IPS-20b (cell line): ENCODE measurements around the gene DLEC1.
"Not testable (repeated sequence)": the region's sequence is repeated elsewhere in the genome, so short reads cannot be mapped to it uniquely, and the experiment has no call there.

Experiments used
- H3K27ac ChIP-seq: one replicate; pipeline ENCODE4 v1.5.1; 2013; ENCODE audit warnings: low read length
- H3K27me3 ChIP-seq: 2 replicates; pipeline ENCODE4 v1.6.1; 2013; ENCODE audit warnings: mild to moderate bottlenecking, low read length, inconsistent platforms; ENCODE audit not compliant: insufficient read depth
- H3K36me3 ChIP-seq: 2 replicates; pipeline ENCODE4 v1.6.1; 2013; ENCODE audit warnings: low read depth, mild to moderate bottlenecking, inconsistent platforms, low read length, moderate library complexity; ENCODE audit not compliant: insufficient read depth
- H3K4me1 ChIP-seq: 2 replicates; pipeline ENCODE4 v1.6.1; 2013; ENCODE audit warnings: mild to moderate bottlenecking, control low read depth, inconsistent platforms, low read length, moderate library complexity; ENCODE audit not compliant: insufficient read depth
- H3K4me3 ChIP-seq: 2 replicates; pipeline ENCODE4 v1.5.1; 2013; ENCODE audit warnings: mild to moderate bottlenecking, low read length, inconsistent platforms
- H3K9ac ChIP-seq: 2 replicates; pipeline ENCODE4 v1.6.1; 2013; ENCODE audit warnings: low read depth, mild to moderate bottlenecking, inconsistent platforms, low read length, moderate library complexity
- H3K9me3 ChIP-seq: 2 replicates; pipeline ENCODE4 v1.6.1; 2013; ENCODE audit warnings: mild to moderate bottlenecking, low read depth, low read length, inconsistent platforms; ENCODE audit not compliant: insufficient read depth

DLEC1 gene

DNA sequence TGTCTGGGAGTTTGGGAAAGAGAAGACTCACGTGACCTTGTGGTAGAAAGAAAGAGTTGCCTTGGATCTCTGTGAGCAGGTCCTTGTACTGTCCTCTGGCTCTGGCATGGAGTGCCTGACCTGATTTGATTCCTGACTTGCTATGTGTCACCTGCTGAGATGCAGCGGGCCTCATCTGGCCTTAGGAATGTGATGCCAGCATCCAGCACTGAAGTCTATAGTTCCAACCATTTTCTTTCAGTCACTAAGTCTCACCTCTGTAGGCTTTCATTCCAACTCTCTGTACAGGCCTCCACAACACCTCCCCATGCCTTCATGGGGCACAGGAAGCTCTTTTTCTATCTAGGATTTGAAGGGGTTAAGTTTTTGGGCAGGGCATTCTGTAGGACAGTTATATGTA, 114.2 kb downstream of the DLEC1 start:
- H3K9ac ChIP-seq: no peak overlapping the region
- H3K9me3 ChIP-seq: no peaks in the 10 kb centered on the region
- no peak overlapping the region for H3K4me3 ChIP-seq
- no peaks in the 10 kb centered on the region; the same call in 1 of the 2 replicates for H3K27me3 ChIP-seq
- H3K4me1 ChIP-seq: no peaks in the 10 kb centered on the region
- H3K36me3 ChIP-seq: no peaks in the 10 kb centered on the region
- no peak overlapping the region for H3K27ac ChIP-seq

- Histone ChIP-seq H3K4me1 (no peaks in the 10 kb centered on the region), H3K27ac (no peak overlapping the region), H3K27me3 (no peaks in the 10 kb centered on the region; the same call in 1 of the 2 replicates), H3K4me3 (no peak overlapping the region), H3K9me3 (no peaks in the 10 kb centered on the region), H3K9ac (no peak overlapping the region), H3K36me3 (no peaks in the 10 kb centered on the region)
These were observed 115.1 kb downstream of the DLEC1 start for GRCh38 chr3:38154033-38154494.

DNA sequence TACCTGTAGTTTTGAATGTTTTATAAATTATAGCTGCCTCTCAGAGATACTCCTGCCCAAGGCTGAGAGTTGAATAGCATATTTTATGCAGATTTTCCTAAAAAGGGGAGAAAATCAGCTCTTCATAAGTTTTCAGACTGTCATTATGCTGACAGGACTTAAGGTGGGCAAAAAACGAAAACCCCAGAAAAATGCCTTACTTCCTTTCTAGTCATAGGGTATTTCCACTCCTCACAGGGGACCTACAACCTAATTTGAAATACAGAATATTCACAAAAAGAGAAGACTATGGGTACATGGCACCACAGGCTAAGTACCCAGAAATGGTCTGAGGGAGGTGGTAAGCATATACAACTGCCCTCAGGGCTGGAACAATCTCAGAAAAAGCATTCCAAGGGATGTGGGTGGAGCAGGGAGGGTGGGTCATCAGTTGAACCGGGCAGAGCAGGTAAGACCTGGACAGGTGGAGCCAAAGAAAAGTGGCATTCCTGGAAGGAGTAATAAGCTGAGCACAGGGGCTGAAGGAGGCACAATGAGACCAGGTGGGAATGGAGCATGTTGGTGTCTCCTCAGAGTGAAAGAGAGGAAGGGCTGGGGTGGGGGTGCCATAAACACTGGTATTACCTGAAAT, 115.7 kb downstream of the DLEC1 start:
- Histone ChIP-seq H3K27ac (no peak overlapping the region), H3K27me3 (no peaks in the 10 kb centered on the region; the same call in 1 of the 2 replicates), H3K9ac (no peak overlapping the region), H3K36me3 (no peaks in the 10 kb centered on the region), H3K4me3 (no peak overlapping the region), H3K4me1 (no peaks in the 10 kb centered on the region), H3K9me3 (no peaks in the 10 kb centered on the region)

DNA sequence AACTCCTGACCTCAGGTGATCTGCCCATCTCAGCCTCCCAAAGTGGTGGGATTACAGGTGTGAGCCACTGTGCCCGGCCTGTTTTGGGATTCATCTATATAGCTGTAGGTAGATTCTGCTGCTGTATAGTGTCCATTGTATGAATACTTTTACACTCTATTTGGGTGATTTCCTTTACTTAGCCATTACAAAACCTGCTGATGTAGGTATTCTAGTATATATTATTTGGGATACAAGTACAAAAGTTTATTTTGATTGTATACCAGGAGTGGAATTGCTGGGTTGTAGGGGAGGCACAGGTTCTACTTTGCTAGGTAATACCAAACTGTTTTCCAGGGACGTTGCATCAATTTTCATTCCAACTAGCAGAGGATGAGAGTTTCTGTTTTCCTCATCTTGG, 116.8 kb downstream of the DLEC1 start:
- H3K27ac ChIP-seq: no peak overlapping the region
- H3K36me3 ChIP-seq: no peaks in the 10 kb centered on the region
- H3K9me3 ChIP-seq: no peaks in the 10 kb centered on the region
- H3K4me3 ChIP-seq: no peak overlapping the region
- H3K4me1 ChIP-seq: no peaks in the 10 kb centered on the region
- H3K27me3 ChIP-seq: no peaks in the 10 kb centered on the region; the same call in 1 of the 2 replicates
- no peak overlapping the region for H3K9ac ChIP-seq

GRCh38 chr3:38157117-38157516, 118.1 kb downstream of the DLEC1 start:
- no peak overlapping the region for H3K27ac ChIP-seq
- no peaks in the 10 kb centered on the region for H3K36me3 ChIP-seq
- H3K9ac ChIP-seq: no peak overlapping the region
- no peaks in the 10 kb centered on the region for H3K9me3 ChIP-seq
- no peaks in the 10 kb centered on the region; the same call in 1 of the 2 replicates for H3K27me3 ChIP-seq
- no peak overlapping the region for H3K4me3 ChIP-seq
- no peaks in the 10 kb centered on the region for H3K4me1 ChIP-seq

DNA sequence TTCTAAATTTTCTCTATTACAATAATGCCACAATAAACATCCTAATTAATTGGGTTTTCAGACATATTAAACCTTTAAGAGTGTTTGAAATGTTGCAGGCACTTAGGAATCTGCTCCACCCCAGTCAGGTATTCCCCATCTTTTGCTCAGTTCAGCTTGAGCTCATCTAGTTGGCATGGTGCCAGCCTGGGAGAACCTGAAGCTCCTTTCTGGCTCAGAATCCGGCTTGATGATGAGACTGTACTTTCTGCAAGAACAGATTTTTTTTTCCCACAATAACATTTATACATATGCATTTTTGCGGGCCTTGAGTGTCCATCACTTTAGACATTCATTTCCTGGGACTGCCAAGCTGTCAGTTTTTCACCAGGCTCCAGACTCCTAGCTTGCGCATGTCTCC, 118.6 kb downstream of the DLEC1 start:
- no peaks in the 10 kb centered on the region; the same call in 1 of the 2 replicates for H3K27me3 ChIP-seq
- no peak overlapping the region for H3K9ac ChIP-seq

GRCh38 chr3:38158472-38158871, 119.5 kb downstream of the DLEC1 start:
- H3K27ac ChIP-seq: no peak overlapping the region

More for the DNA sequence above, 118.6 kb downstream of the DLEC1 start:
- H3K4me3 ChIP-seq: no peak overlapping the region
- H3K9me3 ChIP-seq: no peaks in the 10 kb centered on the region
- no peaks in the 10 kb centered on the region for H3K36me3 ChIP-seq
- no peak overlapping the region for H3K27ac ChIP-seq
- H3K4me1 ChIP-seq: no peaks in the 10 kb centered on the region

GRCh38 chr3:38160704-38161103, 121.7 kb downstream of the DLEC1 start:
- not testable (repeated sequence) for H3K4me3 ChIP-seq, H3K9ac ChIP-seq, H3K27ac ChIP-seq, H3K36me3 ChIP-seq, H3K27me3 ChIP-seq, H3K4me1 ChIP-seq, H3K9me3 ChIP-seq

More at GRCh38 chr3:38158472-38158871, 119.5 kb downstream of the DLEC1 start:
- H3K9me3 ChIP-seq: no peaks in the 10 kb centered on the region
- no peak overlapping the region for H3K9ac ChIP-seq
- no peaks in the 10 kb centered on the region; the same call in 1 of the 2 replicates for H3K27me3 ChIP-seq
- no peak overlapping the region for H3K4me3 ChIP-seq
- H3K4me1 ChIP-seq: no peaks in the 10 kb centered on the region
- no peaks in the 10 kb centered on the region for H3K36me3 ChIP-seq

- peaks cover 3% of the 10 kb centered on the region; the same call in 1 of the 2 replicates for H3K4me1 ChIP-seq
- no peaks in the 10 kb centered on the region for H3K36me3 ChIP-seq
- no peaks in the 10 kb centered on the region for H3K9me3 ChIP-seq
- H3K4me3 ChIP-seq: no peak overlapping the region
- H3K9ac ChIP-seq: no peak overlapping the region
- no peaks in the 10 kb centered on the region for H3K27me3 ChIP-seq
- H3K27ac ChIP-seq: no peak overlapping the region
These were observed 124.3 kb downstream of the DLEC1 start for GRCh38 chr3:38163117-38163840.

DNA sequence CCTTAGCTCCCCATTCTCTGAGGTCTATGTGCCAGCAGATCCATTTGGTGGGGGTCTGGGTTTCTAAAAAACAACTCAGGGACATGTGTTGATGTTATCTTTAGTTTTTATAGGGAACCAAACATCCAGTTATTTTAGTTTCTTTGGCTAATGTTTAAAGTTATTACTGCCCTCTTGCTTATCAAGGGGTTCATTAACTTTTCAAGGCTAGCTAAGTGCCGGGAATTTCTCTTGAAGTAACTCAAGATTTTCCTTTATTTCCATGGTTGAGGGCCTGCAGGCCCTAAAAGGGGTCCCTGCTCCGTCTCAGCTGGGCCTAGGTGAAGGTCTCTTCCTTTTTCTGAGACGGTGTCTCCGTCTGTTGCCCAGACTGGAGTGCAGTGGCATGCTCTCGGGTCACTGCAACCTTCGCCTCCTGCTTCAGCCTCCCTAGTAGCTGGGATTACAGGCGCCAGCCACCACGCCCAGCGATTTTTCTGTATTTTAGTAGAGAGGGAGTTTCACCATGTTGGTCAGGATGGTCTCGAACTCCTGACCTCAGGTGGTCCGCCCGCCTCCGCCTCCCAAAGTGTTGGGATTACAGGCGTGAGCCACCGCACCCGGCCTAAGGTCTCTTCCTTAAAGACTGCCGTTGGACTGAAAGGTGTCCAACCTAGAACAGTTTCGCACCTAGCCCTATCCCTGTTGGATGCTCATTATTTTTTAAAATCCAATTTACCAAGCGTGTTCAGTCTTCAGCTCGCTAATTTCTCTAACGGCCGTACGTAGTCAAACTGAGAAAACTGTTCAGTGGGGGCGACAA, 125.0 kb downstream of the DLEC1 start:
- H3K9me3 ChIP-seq: no peaks in the 10 kb centered on the region
- H3K9ac ChIP-seq: peak overlapping the region; percentile 95; the same call in 1 of the 2 replicates
- H3K27ac ChIP-seq: no peak overlapping the region

DNA sequence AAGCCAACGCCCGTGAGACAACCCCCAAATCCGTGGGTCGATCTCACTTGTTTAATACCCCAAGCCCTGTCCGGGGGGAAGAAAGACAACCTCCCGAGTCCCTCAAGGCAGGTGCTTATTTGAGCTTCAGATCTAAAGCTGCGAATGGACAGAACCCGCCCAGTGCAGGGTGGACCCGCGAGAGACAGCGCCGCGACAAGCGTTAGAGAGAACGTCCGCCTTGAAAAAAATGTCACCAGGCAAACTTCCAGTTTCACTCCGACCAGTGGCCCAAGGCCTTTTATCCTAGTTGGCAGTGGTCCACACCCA, 125.6 kb downstream of the DLEC1 start:
- peaks cover 3% of the 10 kb centered on the region; the same call in 1 of the 2 replicates for H3K4me1 ChIP-seq
- no peaks in the 10 kb centered on the region for H3K27me3 ChIP-seq
- no peaks in the 10 kb centered on the region for H3K9me3 ChIP-seq
- H3K27ac ChIP-seq: no peak overlapping the region
- H3K36me3 ChIP-seq: no peaks in the 10 kb centered on the region
- H3K9ac ChIP-seq: peak overlapping the region; percentile 95; the same call in 1 of the 2 replicates
- peak overlapping the region; percentile 93 for H3K4me3 ChIP-seq

More for the DNA sequence above, 125.0 kb downstream of the DLEC1 start:
- H3K4me3 ChIP-seq: peak overlapping the region; percentile 93
- H3K36me3 ChIP-seq: no peaks in the 10 kb centered on the region
- peaks cover 3% of the 10 kb centered on the region; the same call in 1 of the 2 replicates for H3K4me1 ChIP-seq
- no peaks in the 10 kb centered on the region for H3K27me3 ChIP-seq
